Dermis microvascular lymphatic vessel endothelial cell (primary cell): ENCODE measurements around the gene ARPC1B. TPM values are rescaled to one million over a fixed set of nuclear protein-coding genes. Genes with fewer than 3 reads are reported as not detected.
"Not testable (repeated sequence)": the region's sequence is repeated elsewhere in the genome, so short reads cannot be mapped to it uniquely, and the experiment has no call there.

Experiments used
- DNase-seq, 2 donors: peaks; one replicate each; pipeline versions ENCODE4 v3.0.0 to v3.0.0-alpha.2; 2010; ENCODE audit warnings: low read depth in 2 of 2
- total RNA-seq: library from RNA; depleted of rRNA; stranded (reverse); fragments of >200 nt; gene quantifications from 2 replicates; pipeline ENCODE4 v1.2.1, GENCODE V29; 2014

The ARPC1B gene
- 477 and 516 TPM in 2 replicates for total RNA-seq

DNA sequence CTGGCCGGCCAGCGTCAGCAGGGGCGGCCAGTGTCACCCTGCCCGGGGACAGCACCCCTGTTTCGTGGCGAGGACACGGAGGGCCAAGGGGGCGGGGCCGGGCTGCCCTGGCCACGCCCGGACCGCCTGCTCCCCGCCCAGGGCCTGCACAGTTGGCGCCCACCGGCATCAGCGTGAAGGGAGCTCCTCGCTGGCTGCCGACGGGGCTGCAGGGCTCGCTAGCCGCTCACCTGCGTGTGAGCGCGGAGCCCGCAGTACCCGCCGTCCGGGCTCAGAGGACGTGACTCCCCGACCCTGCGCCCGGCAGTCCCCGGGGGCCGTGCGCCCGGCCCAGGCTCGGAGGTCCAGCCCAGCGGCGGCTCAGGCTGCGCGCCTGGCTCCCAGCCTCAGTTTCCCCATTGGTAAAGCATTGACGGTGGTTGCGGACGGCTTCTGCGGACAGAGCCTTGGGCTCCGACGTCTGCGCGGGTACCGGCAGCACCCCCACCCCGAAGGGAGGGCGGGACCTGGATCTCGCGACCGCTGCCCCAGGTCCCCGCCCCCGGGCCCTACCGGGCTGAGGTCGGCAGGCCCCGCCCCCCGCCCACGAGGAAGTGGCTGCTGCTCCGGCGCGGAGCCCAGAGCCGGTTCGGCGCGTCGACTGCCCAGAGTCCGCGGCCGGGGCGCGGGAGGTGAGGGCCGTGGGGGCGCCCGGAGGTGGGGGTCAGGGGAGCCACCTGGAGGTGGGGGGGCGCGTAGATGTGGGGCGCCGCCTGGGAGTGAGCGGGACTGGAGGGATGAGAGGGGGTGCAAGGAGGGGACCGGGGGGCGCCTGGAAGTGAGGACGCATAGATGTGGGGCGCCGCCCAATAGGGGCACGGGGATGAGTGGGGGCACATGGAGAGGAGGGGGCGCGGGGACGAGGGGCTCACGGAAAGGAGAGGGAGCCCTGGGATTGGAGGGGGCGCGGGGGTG is at the start of gene ARPC1B:
TSS of gene ARPC1B (plus strand) at position 620 of the 954 bp plus-strand sequence. CDS start 10,985 bp downstream, outside the sequence.
- DNase-seq, result peak in 1 of 2 donors; percentile 77

DNA sequence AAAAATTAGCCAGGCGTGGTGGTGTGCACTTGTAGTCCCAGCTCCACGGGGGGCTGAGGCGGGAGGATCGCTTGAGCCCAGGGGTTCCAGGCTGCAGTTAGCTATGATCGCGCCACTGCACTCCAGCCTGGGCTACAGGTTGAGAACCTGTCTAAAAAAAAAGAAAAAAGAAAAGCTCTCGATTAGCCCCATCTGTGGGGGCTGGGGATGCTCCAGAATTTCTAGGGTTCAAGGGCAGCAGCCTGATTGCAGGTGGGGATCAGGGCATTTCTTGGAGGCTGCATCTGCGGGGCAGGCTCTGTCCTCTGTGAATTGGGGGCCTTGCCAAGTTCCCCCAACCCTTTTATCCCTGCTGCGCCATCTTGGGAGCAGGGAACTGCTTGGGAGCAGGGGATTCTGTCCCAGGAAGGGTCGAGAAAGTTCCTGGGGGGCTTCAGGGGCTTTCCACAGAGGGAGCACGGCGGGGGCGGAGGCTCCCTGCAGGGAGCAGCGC is 49.5 kb upstream of the ARPC1B start:
- DNase-seq, result no peak

DNA sequence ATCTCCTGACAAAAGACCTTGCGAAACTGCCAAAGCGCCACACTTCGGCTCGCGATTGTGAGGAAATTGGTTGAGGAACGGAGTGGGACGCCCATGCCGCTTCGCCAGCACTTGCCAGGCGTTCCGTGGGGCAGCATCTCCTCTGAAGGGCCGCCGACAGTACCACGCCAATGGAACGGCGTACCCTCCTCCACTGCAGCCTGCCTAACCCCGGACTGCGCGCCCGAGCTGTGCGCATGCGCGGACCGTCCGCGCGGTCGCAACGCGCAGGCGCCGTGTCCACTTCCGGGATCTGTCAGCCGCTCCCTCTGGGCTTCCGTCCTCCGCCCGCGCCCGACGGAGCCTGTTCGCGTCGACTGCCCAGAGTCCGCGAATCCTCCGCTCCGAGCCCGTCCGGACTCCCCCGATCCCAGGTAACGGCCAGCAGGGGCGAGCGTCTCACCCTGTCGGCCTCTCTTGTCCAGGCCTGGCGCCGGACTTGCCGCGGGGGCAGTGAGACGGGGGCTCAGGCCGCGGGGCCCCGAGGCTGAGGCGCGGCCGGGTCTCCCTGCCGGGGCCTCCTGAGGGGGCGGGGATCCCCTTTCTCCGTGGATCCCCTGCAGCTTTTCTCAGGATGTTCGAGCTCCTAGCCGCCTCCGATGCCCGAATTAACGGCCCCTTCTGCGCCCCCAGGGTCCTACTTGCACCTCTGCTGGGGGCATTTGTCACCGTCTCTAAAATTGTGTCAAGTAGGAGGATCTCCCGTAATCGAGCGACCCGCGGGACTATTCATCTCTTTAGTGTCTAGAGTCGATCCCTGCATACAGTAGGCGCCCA is 48.7 kb upstream of the ARPC1B start, which contains the start of gene ARPC1A:
TSS of gene ARPC1A (plus strand) at position 307 of the 816 bp plus-strand sequence. CDS start 7,456 bp downstream, outside the sequence.
- DNase-seq, result peak; percentile 87 to 96

DNA sequence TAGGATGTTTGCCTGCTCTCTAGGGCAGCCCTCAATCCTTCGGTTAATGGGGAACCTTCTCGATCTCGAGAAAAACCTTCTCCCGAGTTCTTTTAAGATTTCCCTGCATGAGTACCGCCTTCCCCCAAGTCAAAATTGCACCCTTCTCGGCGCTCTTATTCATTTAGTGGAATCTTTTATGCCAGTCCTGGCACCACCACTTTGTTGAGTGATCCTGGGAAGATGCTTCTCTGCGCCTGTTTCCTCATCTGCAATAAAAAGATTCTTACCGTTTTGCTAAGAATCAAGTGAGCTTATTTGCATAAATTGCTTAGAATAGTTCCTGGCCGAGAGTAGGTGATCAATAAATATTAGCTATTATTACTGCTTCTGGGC is 48.1 kb upstream of the ARPC1B start:
- DNase-seq, result no peak

DNA sequence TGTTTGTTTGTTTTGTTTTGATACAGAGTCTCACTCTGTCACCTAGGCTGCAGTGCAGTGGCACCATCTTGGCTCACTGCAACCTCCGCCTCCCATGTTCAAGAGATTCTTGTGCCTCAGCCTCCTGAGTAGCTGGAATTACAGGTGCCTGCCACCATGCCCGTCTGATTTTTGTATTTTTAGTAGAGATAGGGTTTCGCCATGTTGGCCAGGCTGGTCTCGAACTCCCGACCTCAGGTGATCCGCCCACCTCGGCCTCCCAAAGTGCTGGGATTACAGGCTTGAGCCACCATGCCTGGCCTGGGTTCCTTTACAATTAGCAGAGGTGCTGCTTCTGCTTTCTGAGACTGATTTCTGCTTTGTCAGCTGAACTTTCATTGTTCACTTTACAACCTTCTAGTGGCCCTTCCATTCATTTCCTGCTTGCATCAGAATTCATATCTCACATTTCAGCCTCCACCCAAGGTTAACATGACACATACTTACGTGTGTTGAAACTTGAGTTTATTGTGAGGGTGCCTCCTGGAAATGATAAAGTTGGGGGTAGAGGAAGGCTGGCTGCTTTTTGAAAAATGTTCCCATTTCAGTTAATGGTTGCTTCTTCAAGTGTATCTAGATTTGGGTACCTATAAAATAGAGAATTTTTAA is 44.1 kb upstream of the ARPC1B start:
- peak; percentile 51 to 86 for DNase-seq

DNA sequence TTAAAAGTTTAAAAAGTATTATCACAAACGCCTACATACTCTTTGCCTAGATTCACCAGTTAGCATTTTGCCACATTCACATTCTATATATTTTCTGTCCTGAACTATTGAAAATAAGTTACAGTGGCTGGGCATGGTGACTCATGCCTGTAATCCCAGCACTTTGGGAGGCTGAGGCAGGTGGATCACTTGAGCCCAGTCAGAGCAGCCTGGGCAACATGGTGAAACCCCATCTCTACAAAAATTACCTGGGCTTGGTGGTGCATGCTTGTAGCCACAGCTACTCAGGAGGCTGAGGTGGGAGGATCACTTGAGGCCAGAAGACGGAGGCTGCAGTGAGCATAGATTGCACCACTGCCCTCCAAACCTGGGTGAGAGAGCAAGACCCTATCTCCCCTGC is 43.5 kb upstream of the ARPC1B start:
- no peak for DNase-seq

DNA sequence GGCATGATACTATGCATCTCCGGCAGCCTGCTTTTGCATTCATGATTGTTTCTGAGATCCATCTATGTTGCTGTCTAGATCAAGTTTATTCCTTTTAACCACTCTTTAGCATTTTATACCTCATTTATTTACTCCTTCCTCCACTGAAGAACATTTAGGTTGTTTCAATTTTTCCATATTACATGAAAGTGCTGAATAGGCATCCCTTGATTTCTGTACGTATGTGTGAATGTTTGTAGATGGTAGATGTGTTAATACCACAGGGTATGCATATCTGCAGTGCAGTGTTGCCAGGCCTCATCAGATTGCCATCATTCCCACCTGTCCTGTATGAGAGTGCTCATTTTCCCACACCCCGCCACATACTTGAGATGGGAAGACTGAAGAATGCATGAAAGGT is 34.9 kb upstream of the ARPC1B start:
- DNase-seq, result no peak

DNA sequence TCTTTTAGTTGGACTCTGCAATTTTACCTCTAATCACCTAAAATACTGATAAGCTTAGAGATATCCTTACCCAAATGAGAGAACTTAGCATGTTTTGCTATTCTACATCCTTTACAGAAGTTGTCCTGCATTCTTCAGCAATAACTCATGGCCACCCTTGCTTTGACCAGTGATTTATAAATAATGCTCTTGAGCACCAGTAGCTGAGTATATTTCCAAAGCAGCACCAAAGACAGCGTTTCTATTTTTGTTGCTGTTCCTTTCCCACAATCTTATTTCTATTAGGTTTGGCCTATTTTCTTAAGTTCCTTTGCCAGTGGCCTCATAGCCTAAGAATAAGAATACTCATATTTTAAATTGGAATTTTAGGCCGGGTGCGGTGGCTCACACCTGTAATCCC is 33.9 kb upstream of the ARPC1B start:
- DNase-seq, result no peak

DNA sequence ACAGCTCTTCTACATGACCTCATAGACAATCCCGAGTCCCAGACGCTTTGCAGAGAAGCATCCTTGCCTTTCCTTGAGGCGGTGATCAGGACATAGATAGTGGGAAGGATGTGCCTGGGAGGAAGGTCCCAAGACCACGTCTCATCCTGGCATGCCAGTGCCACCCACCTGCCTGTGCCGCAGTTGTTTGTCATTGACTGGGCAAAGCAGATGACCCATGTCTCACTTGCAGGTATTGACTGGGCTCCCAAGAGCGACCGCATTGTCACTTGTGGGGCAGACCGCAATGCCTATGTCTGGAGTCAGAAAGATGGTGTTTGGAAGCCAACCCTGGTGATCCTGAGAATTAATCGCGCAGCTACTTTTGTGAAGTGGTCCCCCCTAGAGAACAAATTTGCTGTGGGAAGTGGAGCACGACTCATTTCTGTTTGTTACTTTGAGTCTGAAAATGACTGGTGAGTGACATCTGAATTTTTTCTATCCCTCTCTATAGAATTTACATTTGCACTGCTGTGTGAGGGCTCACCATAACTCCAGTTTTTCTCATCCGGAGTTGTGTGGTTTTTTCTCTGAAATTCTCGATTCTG is 30.4 kb upstream of the ARPC1B start:
- DNase-seq, result no peak

DNA sequence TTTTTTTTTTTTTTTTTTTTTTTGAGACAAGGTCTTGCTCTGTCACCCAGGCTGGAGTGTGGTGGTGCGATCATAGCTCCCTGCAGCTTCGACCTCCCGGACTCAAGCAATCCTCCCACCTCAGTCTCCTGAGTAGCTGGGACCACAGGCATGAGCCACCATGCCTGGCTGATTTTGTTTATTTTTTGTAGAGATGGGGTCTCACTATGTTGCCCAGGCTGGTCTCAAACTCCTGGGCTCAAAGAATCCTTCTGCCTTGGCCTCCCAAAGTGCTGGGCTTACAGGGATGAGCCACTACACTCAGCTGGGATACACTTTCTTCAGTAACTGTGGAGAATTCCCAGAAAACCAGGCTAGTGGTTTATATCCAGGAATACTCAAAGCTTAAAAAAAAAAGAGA is 23.9 kb upstream of the ARPC1B start:
- not testable (repeated sequence) for DNase-seq

DNA sequence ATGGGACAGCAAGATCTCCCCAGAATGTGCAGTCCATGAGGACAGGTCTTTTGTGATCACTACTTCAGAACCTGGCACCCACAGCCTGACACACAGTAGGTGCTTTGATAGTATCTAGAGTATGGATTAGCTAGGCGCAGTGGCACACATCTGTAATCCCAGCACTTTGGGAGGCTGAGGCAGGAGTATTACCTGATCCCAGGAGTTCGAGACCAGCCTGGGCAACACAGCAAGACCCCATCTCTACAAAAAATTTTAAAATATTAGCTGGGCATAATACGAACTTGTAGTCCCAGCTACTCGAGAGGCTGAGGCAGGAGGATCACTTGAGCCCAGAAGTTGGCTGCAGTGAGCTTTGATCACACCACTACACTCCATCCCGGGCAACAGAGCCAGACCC is 22.3 kb upstream of the ARPC1B start:
- no peak for DNase-seq

DNA sequence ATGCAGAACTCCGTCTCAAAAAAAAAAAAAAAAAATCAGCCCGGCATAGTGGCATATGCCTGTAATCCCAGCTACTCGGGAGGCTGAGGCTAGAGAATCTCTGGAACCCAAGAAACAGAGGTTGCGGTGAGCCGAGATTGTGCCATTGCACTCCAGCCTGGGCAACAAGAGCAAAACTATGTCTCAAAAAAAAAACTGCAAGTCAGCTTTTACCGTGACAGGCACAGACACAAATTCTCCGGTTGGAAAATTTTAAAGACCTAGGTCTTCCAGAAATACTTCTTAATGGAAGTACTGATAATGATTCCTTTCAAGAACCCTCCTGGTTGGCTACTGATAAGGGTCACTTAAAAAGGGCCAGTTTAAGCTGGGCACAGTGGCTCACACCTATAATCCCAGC is 19.4 kb upstream of the ARPC1B start:
- DNase-seq, result no peak

DNA sequence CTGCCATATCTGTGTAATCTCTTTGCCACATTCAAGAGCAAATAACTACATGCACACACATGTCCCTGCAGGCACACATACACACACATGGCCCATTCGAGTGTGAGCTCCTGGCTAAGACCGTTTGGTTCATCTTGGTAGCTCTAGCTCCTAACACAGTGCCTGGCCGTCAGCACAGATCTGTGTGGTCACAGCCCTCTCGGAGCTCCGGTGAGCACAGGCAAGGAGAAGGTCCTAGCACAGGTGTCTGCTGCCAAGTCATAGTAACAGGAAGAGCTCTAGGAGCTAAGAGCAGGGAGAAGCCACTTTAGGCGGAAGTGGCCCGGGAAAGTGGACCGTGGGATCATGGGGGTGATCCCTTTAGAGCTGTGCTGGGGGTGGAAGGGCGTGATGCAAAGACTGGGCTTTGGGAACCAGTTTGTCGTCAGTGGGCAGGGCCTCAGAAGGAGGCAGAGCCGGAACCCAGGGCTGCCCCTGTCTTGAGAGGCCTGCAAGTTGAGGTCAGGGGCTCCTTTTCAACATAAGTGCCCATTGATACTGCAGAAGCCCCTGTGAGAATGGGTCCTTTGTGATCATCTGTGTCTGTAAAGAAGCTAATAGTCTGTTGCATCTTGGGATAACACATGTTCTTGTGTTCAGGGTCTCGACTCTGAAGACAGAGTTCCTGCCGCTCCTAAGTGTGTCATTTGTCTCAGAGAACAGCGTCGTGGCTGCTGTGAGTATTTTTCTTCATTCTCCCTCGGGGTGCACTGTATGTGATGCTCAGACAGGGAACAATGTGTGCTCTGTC is 16.6 kb upstream of the ARPC1B start:
- DNase-seq, result no peak

DNA sequence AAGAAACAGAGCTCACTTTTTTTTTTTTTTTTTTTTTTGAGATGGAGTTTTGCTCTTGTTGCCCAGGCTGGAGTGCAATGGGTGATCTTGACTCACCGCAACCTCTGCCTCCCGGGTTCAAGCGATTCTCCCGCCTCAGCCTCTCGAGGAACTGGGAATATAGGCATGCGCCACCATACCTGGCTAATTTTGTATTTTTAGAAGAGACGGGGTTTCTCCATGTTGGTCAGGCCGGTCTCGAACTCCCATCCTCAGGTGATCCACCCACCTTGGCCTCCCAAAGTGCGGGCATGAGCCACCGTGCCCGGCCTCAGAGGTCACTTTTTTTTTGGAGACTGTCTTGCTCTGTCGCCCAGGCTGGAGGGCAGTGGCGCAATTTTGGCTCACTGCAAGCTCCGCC is 16.0 kb upstream of the ARPC1B start:
- not testable (repeated sequence) for DNase-seq

DNA sequence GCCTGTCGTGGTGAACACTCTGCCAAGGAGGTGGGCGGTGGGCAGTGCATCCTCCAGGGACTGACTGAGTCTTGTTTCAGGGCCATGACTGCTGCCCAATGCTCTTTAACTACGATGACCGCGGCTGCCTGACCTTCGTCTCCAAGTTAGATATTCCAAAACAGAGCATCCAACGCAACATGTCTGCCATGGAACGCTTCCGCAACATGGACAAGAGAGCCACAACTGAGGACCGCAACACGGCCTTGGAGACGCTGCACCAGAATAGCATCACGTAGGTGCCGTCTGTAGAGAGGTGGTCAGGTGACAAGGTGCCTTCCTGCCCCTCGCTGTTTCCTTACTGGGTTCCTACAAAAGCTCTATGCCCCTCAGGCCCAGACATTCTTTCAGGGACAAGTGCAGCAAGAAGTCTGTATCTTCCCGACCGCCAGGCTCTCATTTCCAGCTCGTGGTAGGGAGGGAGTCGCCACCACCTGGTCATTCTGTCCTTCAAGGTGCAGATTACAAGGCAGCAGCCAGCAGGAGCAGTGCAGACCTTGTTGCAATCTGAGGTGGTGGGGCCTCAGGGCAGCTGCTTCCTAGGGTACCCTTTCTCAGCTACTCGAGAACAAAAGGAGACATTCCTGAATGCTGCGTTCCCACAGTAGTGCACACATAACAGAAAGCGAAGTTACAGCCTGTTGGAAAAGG is 14.9 kb upstream of the ARPC1B start:
- no peak for DNase-seq

DNA sequence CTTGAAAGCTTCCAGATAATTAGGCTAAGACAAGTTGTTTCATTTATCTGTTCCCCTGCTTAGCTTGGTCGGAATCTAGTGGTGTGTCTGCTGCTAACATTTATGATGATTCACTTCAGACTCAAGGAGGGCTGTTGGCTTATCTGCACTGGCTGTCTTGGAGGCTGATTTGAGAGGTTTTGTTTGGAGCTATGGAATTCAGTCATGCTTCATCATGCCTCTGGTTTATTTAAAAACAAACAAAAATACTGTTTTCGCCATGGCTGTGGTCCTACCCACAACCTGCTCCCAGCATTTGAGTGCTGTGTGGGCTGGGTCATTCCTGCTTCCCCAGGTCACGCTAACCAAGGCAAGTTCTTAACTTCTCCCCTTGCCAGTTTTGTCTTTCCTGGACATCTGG is 11.7 kb upstream of the ARPC1B start:
- no peak for DNase-seq

DNA sequence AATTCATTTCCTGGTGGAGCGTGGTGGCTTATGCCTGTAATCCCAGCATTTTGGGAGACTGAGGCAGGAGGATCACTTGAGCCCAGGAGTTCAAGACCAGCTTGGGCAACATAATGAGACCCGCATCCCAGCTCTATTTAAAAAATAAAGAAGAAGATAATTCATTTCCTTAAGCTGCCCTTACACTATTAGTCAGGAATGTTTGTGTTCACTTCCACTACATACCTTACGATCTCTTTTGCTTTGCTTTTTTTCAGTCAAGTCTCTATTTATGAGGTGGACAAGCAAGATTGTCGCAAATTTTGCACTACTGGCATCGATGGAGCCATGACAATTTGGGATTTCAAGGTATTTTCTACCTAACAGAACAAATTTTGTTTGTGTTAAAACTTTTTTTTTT is 11.2 kb upstream of the ARPC1B start:
- no peak for DNase-seq

DNA sequence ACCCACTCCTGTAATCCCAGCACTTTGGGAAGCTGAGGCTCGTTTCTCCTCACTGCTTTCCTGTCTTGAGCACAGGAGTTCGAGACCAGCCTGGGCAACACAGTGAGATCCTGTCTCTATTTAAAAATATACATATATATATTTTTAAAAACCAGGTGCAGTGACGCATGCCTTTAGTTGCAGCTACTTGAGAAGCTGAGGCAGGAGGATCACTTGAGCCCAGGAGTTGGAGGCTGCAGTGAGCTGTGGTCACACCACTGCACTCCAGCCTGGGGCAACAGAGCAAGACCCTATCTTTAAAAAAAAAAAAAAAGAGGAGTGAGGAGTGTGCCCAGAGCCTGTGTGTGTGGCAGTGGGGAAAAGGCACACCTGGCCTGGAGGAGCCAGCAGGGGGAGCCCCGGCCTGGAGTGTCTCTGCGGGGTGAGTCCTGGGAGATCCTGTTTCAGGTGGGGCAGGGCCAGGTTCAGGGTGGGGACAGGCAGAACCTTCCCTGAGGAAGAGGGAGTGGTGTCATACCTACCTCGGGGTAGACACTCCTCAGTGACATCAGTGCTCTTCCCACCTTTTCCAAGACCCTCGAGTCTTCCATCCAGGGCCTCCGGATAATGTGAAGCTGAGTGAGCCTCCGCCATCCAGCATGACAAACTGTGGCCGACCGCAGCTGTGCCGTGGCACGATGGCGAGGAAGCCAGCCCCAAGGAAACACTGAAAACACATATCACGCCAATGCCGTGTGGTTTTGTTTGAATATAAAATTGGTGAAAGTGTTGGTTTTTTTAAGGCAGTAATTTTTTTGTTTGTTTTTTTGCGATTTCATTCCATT is 9.0 kb upstream of the ARPC1B start:
- peak in 1 of 2 donors; percentile 41 for DNase-seq

DNA sequence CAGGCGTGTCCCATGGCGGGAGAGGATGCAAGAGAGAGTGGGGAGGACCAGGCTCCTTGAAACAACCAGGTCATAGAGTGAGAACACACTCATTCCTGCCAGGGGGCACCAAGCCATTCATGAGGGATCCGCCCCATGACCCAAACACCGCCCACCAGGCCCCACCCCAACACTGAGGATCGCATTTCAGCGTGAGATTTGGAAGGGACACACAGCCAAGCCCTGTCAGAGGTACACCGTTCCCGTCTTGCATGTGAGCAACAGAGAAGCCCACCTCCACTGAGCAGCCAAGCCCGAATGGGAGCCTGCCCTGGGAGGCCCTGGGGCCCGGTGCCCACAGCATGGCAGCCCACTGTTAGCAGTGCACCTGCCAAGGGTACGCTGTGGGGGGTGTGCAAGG is 7.9 kb upstream of the ARPC1B start:
- DNase-seq, result no peak
